ENCODE measurements around the gene KRT86.

DNA sequence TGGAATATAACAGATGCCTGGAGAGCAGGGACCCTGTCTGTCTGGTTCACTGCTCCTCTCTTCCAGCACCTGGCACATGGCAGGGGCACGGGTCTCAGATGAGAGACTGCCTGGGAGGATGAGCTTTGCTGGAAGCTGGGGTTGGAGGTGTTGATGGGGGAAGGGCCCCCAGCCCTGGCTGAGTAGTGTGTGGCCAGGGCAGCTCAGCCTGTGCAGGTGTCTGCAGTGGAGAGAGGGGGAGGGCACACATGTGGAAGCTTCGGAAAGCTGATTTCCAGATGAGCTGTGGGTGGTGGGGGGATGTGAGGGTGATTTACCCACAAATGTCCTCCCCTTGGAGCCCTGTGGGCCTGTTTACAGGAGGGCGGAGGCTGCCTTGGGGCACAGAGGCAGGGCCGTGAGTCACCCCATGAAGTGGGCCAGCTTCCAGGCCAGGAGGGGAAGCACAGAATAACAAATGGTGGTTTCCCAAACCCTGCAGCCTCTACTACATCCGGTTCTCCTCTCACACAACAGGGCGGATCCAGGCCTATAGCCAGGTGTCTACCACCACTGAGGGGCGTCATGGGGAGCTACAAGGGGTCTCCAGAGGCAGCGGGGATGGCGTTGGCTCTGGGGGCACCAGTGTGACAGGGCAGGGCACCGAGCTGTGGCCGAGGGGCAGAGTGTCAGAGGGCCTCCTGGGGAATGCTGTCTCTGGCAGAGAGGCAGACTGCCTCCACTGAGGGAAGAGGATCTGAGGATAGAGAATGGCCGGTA is 30.4 kb upstream of the KRT86 start:
- TF ChIP-seq POLR2AphosphoS5 (IDR thresholded peaks at IDR 0.05) = no peak
- TF ChIP-seq, protein P1, sequence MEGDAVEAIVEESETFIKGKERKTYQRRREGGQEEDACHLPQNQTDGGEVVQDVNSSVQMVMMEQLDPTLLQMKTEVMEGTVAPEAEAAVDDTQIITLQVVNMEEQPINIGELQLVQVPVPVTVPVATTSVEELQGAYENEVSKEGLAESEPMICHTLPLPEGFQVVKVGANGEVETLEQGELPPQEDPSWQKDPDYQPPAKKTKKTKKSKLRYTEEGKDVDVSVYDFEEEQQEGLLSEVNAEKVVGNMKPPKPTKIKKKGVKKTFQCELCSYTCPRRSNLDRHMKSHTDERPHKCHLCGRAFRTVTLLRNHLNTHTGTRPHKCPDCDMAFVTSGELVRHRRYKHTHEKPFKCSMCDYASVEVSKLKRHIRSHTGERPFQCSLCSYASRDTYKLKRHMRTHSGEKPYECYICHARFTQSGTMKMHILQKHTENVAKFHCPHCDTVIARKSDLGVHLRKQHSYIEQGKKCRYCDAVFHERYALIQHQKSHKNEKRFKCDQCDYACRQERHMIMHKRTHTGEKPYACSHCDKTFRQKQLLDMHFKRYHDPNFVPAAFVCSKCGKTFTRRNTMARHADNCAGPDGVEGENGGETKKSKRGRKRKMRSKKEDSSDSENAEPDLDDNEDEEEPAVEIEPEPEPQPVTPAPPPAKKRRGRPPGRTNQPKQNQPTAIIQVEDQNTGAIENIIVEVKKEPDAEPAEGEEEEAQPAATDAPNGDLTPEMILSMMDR (IDR thresholded peaks at IDR 0.05) = no peak
